ENCODE measurements around the gene EFNA4.

The EFNA4 gene

GRCh38 chr1:155033524-155033923 is 30.0 kb upstream of the EFNA4 start, which contains the start of the genes DCST1 and DCST2:
Gene DCST1, plus strand, starts transcription at chr1:155033824. Its CDS starts 213 bp downstream, at chr1:155034037.
Gene DCST2, minus strand, starts transcription at chr1:155033781. Its CDS starts 80 bp downstream, at chr1:155033701.
- no peak for DNase-seq (ENCODE audit: low spot score)

GRCh38 chr1:155034318-155035208 is 29.0 kb upstream of the EFNA4 start:
- DNase-seq (ENCODE audit: low spot score) = no peak

- DNase-seq (ENCODE audit: low spot score) = no peak
Measured at GRCh38 chr1:155035936-155036335, 27.6 kb upstream of the EFNA4 start.

- DNase-seq (ENCODE audit: low spot score) = no peak
Measured at GRCh38 chr1:155037043-155037442, 26.5 kb upstream of the EFNA4 start.

GRCh38 chr1:155037851-155038441 is 25.6 kb upstream of the EFNA4 start:
- no peak for DNase-seq (ENCODE audit: low spot score)

GRCh38 chr1:155038602-155039307 is 24.8 kb upstream of the EFNA4 start:
- no peak for DNase-seq (ENCODE audit: low spot score)

- no peak for DNase-seq (ENCODE audit: low spot score)
Measured at GRCh38 chr1:155039308-155039669, 24.3 kb upstream of the EFNA4 start.

GRCh38 chr1:155040358-155041093 is 23.0 kb upstream of the EFNA4 start:
- no peak for DNase-seq (ENCODE audit: low spot score)

- DNase-seq (ENCODE audit: low spot score) = no peak
Measured at GRCh38 chr1:155042789-155043188, 20.8 kb upstream of the EFNA4 start.

GRCh38 chr1:155043301-155043702 is 20.2 kb upstream of the EFNA4 start:
- no peak for DNase-seq (ENCODE audit: low spot score)

GRCh38 chr1:155043793-155044192 is 19.7 kb upstream of the EFNA4 start:
- DNase-seq (ENCODE audit: low spot score) = no peak

GRCh38 chr1:155044365-155044764 is 19.2 kb upstream of the EFNA4 start:
- DNase-seq (ENCODE audit: low spot score) = no peak

- peak; percentile 79 for DNase-seq (ENCODE audit: low spot score)
Measured at GRCh38 chr1:155044812-155045657, 18.5 kb upstream of the EFNA4 start.

- DNase-seq (ENCODE audit: low spot score) = no peak
Measured at GRCh38 chr1:155048449-155049334, 14.8 kb upstream of the EFNA4 start.

- DNase-seq (ENCODE audit: low spot score) = no peak
Measured at GRCh38 chr1:155049651-155050559, 13.6 kb upstream of the EFNA4 start.

- DNase-seq (ENCODE audit: low spot score) = peak; percentile 92
Measured at GRCh38 chr1:155050560-155051341, 12.8 kb upstream of the EFNA4 start, which contains the start of gene ADAM15. Gene ADAM15, plus strand, starts transcription at chr1:155051316. Its CDS starts 71 bp downstream, at chr1:155051387.

GRCh38 chr1:155051342-155051776 is 12.2 kb upstream of the EFNA4 start:
- DNase-seq (ENCODE audit: low spot score) = no peak
